ENCODE results near the gene OR10A3. TPM values are rescaled to one million over a fixed set of nuclear protein-coding genes. Genes with fewer than 3 reads are reported as not detected.

OR10A3 gene
- total RNA-seq, 1 experiment from 2014 or later: not detected

- DNase-seq (ENCODE audit: low spot score): no peak
- ATAC-seq: no peak
- H3K4me3 Mint-ChIP-seq: no peak overlapping the region
- H3K27ac Mint-ChIP-seq: no peak overlapping the region
- peaks cover 7% of the 10 kb centered on the region for H3K9me3 Mint-ChIP-seq
- POLR2A ChIA-PET: interaction anchor here (0.7 to 0.8 kb wide), 2 partner anchors 16 to 21 kb away, joined by 3 to 4 read pairs; no protein-coding TSS in a partner anchor
- CTCF ChIA-PET: interaction anchor here (1.3 to 1.5 kb wide), 2 partner anchors 19 to 63 kb away, joined by 4 read pairs; partner anchors contain the start of gene EIF3F
- peaks cover 2% of the 10 kb centered on the region; the same call in 1 of the 2 replicates for H3K4me1 Mint-ChIP-seq
- H3K36me3 Mint-ChIP-seq: peaks cover 8% of the 10 kb centered on the region
- TF ChIP-seq ZNF423 (CRISPR knock-in tag; IDR thresholded peaks at IDR 0.05) (no peak), CTCF (IDR thresholded peaks at IDR 0.05) (no peak), SOX15 (CRISPR knock-in tag; IDR thresholded peaks at IDR 0.05) (no peak), FOXJ3 (CRISPR knock-in tag; IDR thresholded peaks at IDR 0.05; ENCODE audit: borderline replicate concordance) (no peak)
- no peaks in the 10 kb centered on the region for H3K27me3 Mint-ChIP-seq (ENCODE audit: low read depth)
These were observed 17.0 kb downstream of the OR10A3 start for GRCh38 chr11:7924536-7924935.

GRCh38 chr11:7918141-7918540, 23.4 kb downstream of the OR10A3 start:
- Mint-ChIP-seq H3K4me1 (peaks cover 10% of the 10 kb centered on the region; the same call in 1 of the 2 replicates), H3K36me3 (peaks cover 33% of the 10 kb centered on the region), H3K9me3 (peaks cover 34% of the 10 kb centered on the region), H3K27me3 (ENCODE audit: low read depth) (peaks cover 3% of the 10 kb centered on the region), H3K27ac (no peak overlapping the region), H3K4me3 (no peak overlapping the region)
- CTCF ChIA-PET: no interaction called here
- DNase-seq (ENCODE audit: low spot score): no peak
- no peak for ATAC-seq
- POLR2A ChIA-PET: no interaction called here
- TF ChIP-seq ZNF423 (CRISPR knock-in tag; IDR thresholded peaks at IDR 0.05) (no peak), TP53 (CRISPR knock-in tag; IDR thresholded peaks at IDR 0.05) (no peak), ZNF425 (CRISPR knock-in tag; conservative IDR thresholded peaks at IDR 0.05) (no peak), GABPB1 (CRISPR knock-in tag; IDR thresholded peaks at IDR 0.05) (no peak)

GRCh38 chr11:7911011-7911410, 30.5 kb downstream of the OR10A3 start:
- ATAC-seq (no peak), DNase-seq (ENCODE audit: low spot score) (no peak)
- Mint-ChIP-seq H3K4me1 (peaks cover 69% of the 10 kb centered on the region), H3K27me3 (ENCODE audit: low read depth) (no peaks in the 10 kb centered on the region; the same call in 1 of the 2 replicates), H3K27ac (no peak overlapping the region), H3K36me3 (peaks cover 3% of the 10 kb centered on the region; the same call in 1 of the 2 replicates), H3K9me3 (peaks cover 2% of the 10 kb centered on the region), H3K4me3 (no peak overlapping the region)
- POLR2A ChIA-PET: no interaction called here
- CTCF ChIA-PET: interaction anchor here (2.6 kb wide), 1 partner anchor 76 kb away, joined by 9 read pairs; the partner anchor contains the start of gene EIF3F
- no peak for TF ChIP-seq ZSCAN18 (CRISPR knock-in tag; IDR thresholded peaks at IDR 0.05)
- no peak for TF ChIP-seq E2F5 (CRISPR knock-in tag; IDR thresholded peaks at IDR 0.05)

- DNase-seq (ENCODE audit: low spot score) (no peak), ATAC-seq (no peak)
- Mint-ChIP-seq H3K36me3 (no peaks in the 10 kb centered on the region), H3K9me3 (no peaks in the 10 kb centered on the region), H3K27ac (peak overlapping the region; percentile 81), H3K4me3 (no peak overlapping the region), H3K27me3 (ENCODE audit: low read depth) (no peaks in the 10 kb centered on the region; the same call in 1 of the 2 replicates), H3K4me1 (peaks cover 74% of the 10 kb centered on the region)
- POLR2A ChIA-PET: interaction anchor here (0.8 kb wide), 1 partner anchor 77 kb away, joined by 3 read pairs; the partner anchor contains the start of gene EIF3F
- CTCF ChIA-PET: interaction anchor here (2.6 to 2.7 kb wide), 2 partner anchors 59 to 77 kb away, joined by 7 to 9 read pairs; partner anchors contain the start of gene EIF3F
- TF ChIP-seq MLX (CRISPR knock-in tag; IDR thresholded peaks at IDR 0.05) (no peak), ZNF396 (CRISPR knock-in tag; IDR thresholded peaks at IDR 0.05; ENCODE audit: borderline replicate concordance) (peak; percentile 85; the same call in 1 of the 2 replicates), MXD4 (CRISPR knock-in tag; IDR thresholded peaks at IDR 0.05; ENCODE audit: borderline replicate concordance) (peak; percentile 51; the same call in 1 of the 2 replicates), ZNF425 (CRISPR knock-in tag; conservative IDR thresholded peaks at IDR 0.05) (0 out of 2 replicates have a peak, but pooled peaks have one; percentile 44)
These were observed 31.2 kb downstream of the OR10A3 start for GRCh38 chr11:7910286-7910788.

Data from WTC11 (cell line).